ENCODE data around the gene IGF1R. TPM values are rescaled to one million over a fixed set of nuclear protein-coding genes. Genes with fewer than 3 reads are reported as not detected.

Gene IGF1R
- total and polyA plus RNA-seq, 2 of the 13 experiments (the other 11 are each of a cell fraction or from before 2014, with no cell fraction given): 15.9 to 18.4 TPM

- no peak for TF ChIP-seq REST (IDR thresholded peaks at IDR 0.05; ENCODE audit: borderline replicate concordance in 1 of 2, low read depth in 1 of 2, low read length in 2 of 2)
- no peak for TF ChIP-seq ELF4 (CRISPR knock-in tag; IDR thresholded peaks at IDR 0.05; ENCODE audit: borderline replicate concordance)
- no peak for TF ChIP-seq HOXA3 (CRISPR knock-in tag; IDR thresholded peaks at IDR 0.05)
- DNase-seq (ENCODE audit: low spot score) (no peak), FAIRE-seq (no peak), ATAC-seq (no peak)
- Histone ChIP-seq H2AFZ (ENCODE audit: low read length) (no peak overlapping the region), H3K4me2 (ENCODE audit: low read depth, low read length) (no peak overlapping the region), H3K9me3 (ENCODE audit: low read length) (no peaks in the 10 kb centered on the region), H3K79me2 (ENCODE audit: insufficient read depth, low read length) (peaks cover 100% of the 10 kb centered on the region), H3K4me1 (ENCODE audit: insufficient read depth, low read length) (peaks cover 29% of the 10 kb centered on the region), H3K36me3 (replicated peaks in 1 of 2; ENCODE audit: control insufficient read depth in 1 of 2, insufficient read depth in 2 of 2, low read length in 2 of 2) (peaks cover 13 to 23% of the 10 kb centered on the region in 2 experiments), H3K9ac (ENCODE audit: insufficient read depth, low read depth, low read length) (no peak overlapping the region), H3K27me3 (ENCODE audit: control insufficient read depth in 1 of 2, insufficient read depth in 2 of 2, low read length in 2 of 2) (no peaks in the 10 kb centered on the region), H3K27ac (ENCODE audit: extremely low read length, insufficient read depth, low read length) (no peak overlapping the region), H3K4me3 (replicated peaks in 1 of 3; ENCODE audit: insufficient read depth in 1 of 3, low read depth in 2 of 3, low read length in 3 of 3) (no peak overlapping the region), H4K20me1 (ENCODE audit: insufficient read depth, low read length) (peaks cover 55% of the 10 kb centered on the region)
- intact Hi-C loops (cut with micrococcal nuclease; ENCODE audit: unreplicated experiment): no loop called here
- 48% methylated on average over 1 of the region's 1 CpG for WGBS (ENCODE audit: low lambda C conversion rate)
- in situ Hi-C loops (cut with HindIII; ENCODE audit: extremely low pct_ligation_motif_present, low pct_unique_long_range_greater_than_20kb): no loop called here
- POLR2A ChIA-PET: no interaction called here
- BruUV-seq (replicated peaks): no TSS peak
- CTCF ChIA-PET (ENCODE audit: low intra/inter-chr PET ratio, low total read pairs): no interaction called here
Measured at GRCh38 chr15:98706387-98706786, 58.0 kb downstream of the IGF1R start.

- Histone ChIP-seq H2AFZ (ENCODE audit: low read length) (no peak overlapping the region), H3K9me3 (ENCODE audit: low read length) (no peaks in the 10 kb centered on the region), H3K4me2 (ENCODE audit: low read depth, low read length) (no peak overlapping the region), H3K4me3 (replicated peaks in 1 of 3; ENCODE audit: insufficient read depth in 1 of 3, low read depth in 2 of 3, low read length in 3 of 3) (no peak overlapping the region), H3K4me1 (ENCODE audit: insufficient read depth, low read length) (peaks cover 35% of the 10 kb centered on the region), H4K20me1 (ENCODE audit: insufficient read depth, low read length) (peaks cover 58% of the 10 kb centered on the region), H3K9ac (ENCODE audit: insufficient read depth, low read depth, low read length) (no peak overlapping the region), H3K27me3 (ENCODE audit: control insufficient read depth in 1 of 2, insufficient read depth in 2 of 2, low read length in 2 of 2) (no peaks in the 10 kb centered on the region), H3K36me3 (replicated peaks in 1 of 2; ENCODE audit: control insufficient read depth in 1 of 2, insufficient read depth in 2 of 2, low read length in 2 of 2) (peaks cover 15 to 29% of the 10 kb centered on the region in 2 experiments), H3K79me2 (ENCODE audit: insufficient read depth, low read length) (peaks cover 100% of the 10 kb centered on the region), H3K27ac (ENCODE audit: extremely low read length, insufficient read depth, low read length) (no peak overlapping the region)
- ATAC-seq (no peak), FAIRE-seq (no peak), DNase-seq (ENCODE audit: low spot score) (no peak)
- in situ Hi-C loops (cut with HindIII; ENCODE audit: extremely low pct_ligation_motif_present, low pct_unique_long_range_greater_than_20kb): no loop called here
- ChIA-PET CTCF (ENCODE audit: low intra/inter-chr PET ratio, low total read pairs) (no interaction called here), POLR2A (no interaction called here)
- 93% methylated on average over 9 of the region's 13 CpGs for WGBS (ENCODE audit: low lambda C conversion rate)
- BruUV-seq (replicated peaks): no TSS peak
- intact Hi-C loops (cut with micrococcal nuclease; ENCODE audit: unreplicated experiment): no loop called here
- TF ChIP-seq SKIL (CRISPR knock-in tag; IDR thresholded peaks at IDR 0.05; ENCODE audit: borderline replicate concordance) (no peak), ZNF879 (CRISPR knock-in tag; IDR thresholded peaks at IDR 0.05) (no peak), MAZ (IDR thresholded peaks at IDR 0.05; ENCODE audit: borderline replicate concordance, low read depth, low read length) (no peak), MAZ (CRISPR knock-in tag; IDR thresholded peaks at IDR 0.05; ENCODE audit: low read depth) (no peak), FUBP1 (CRISPR knock-in tag; IDR thresholded peaks at IDR 0.05; ENCODE audit: borderline replicate concordance) (no peak), ZNF10 (CRISPR knock-in tag; IDR thresholded peaks at IDR 0.05; ENCODE audit: borderline replicate concordance, low read depth) (no peak), ZNF547 (CRISPR knock-in tag; IDR thresholded peaks at IDR 0.05) (no peak)
Measured at GRCh38 chr15:98706986-98707385, 58.6 kb downstream of the IGF1R start.
